ENCODE results near the gene BTN3A1. TPM values are rescaled to one million over a fixed set of nuclear protein-coding genes. Genes with fewer than 3 reads are reported as not detected.

The BTN3A1 gene
- total and polyA plus RNA-seq, 2 of the 8 experiments (the other 6 are each of a cell fraction or from before 2014, with no cell fraction given): 4.7 to 5.6 TPM

DNA sequence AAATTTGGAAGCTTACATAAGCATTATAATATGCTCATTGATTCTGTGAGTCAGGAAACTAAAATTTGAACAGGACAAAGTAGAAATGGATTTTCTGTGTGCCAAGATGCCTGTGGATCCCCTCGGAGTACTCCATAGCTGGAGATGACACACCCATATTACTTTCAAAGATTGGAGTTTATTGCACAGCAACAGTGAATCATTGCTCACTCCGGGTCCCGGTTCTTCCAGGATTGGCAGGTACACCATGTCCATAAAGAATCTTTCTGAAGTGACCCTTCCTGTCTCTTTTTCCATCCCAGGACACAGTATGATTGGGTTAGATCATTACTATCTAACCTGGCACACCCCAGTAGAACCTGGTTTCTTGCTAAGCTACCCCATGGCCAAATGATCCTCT lies 21.8 kb upstream of the BTN3A1 start:
- WGBS, 2 experiments (ENCODE audit: extremely low coverage in 1 of 2, insufficient coverage in 1 of 2, insufficient read length in 1 of 2, insufficient replicate concordance in 2 of 2, low coverage in 1 of 2, low lambda C conversion rate in 2 of 2, missing lambda C conversion rate in 1 of 2): 89% methylated on average over 3 of the region's 3 CpGs; no CpG with 5 or more reads in 1 of the 2 experiments

More for the DNA sequence above, 21.8 kb upstream of the BTN3A1 start:
- Histone ChIP-seq H3K36me3 (ENCODE audit: control insufficient read depth in 2 of 4, insufficient read depth in 4 of 4, low read length in 3 of 4) (no peaks in the 10 kb centered on the region; a peak in 1 of 8 replicates), H3K4me2 (ENCODE audit: insufficient read depth in 1 of 2, low read depth in 2 of 2, low read length in 2 of 2) (no peak overlapping the region), H3K14ac (ENCODE audit: insufficient read length) (no peak overlapping the region), H2BK5ac (ENCODE audit: low read depth, low read length) (no peak overlapping the region), H3K23me2 (ENCODE audit: low read depth, low read length) (no peaks in the 10 kb centered on the region; the same call in 1 of the 2 replicates), H3K79me1 (ENCODE audit: low read depth, low read length) (no peaks in the 10 kb centered on the region; the same call in 1 of the 2 replicates), H2BK20ac (ENCODE audit: low read length) (no peak overlapping the region), H3K9me3 (ENCODE audit: insufficient read depth in 2 of 2, low read depth in 1 of 2, low read length in 1 of 2) (no peaks in the 10 kb centered on the region), H4K8ac (ENCODE audit: extremely low read depth, insufficient read depth, low read length) (no peak overlapping the region), H3K4me3 (ENCODE audit: extremely low read depth in 1 of 4, insufficient read depth in 2 of 4, low read depth in 3 of 4, low read length in 4 of 4) (no peak overlapping the region), H3K18ac (ENCODE audit: extremely low read depth, low read length) (no peak overlapping the region), H2AFZ (ENCODE audit: low read length) (no peak overlapping the region), H2BK12ac (ENCODE audit: low read depth, low read length) (no peak overlapping the region), H4K5ac (ENCODE audit: insufficient read length, low read depth, low read length) (no peak overlapping the region), H2BK15ac (ENCODE audit: low read length) (no peak overlapping the region), H2BK120ac (replicated peaks; ENCODE audit: low read depth, low read length) (no peak overlapping the region), H4K91ac (replicated peaks; ENCODE audit: insufficient read length, low read length) (no peak overlapping the region), H3K79me2 (ENCODE audit: control insufficient read depth in 1 of 2, insufficient read depth in 2 of 2, low read length in 2 of 2) (no peaks in the 10 kb centered on the region), H4K20me1 (replicated peaks in 1 of 2; ENCODE audit: control insufficient read depth in 1 of 2, insufficient read depth in 2 of 2, low read length in 2 of 2) (no peaks in the 10 kb centered on the region), H3K27me3 (replicated peaks in 1 of 4; ENCODE audit: control insufficient read depth in 3 of 4, extremely low read depth in 1 of 4, insufficient read depth in 3 of 4, low read length in 3 of 4) (no peaks in the 10 kb centered on the region), H3K4me1 (replicated peaks in 1 of 4; ENCODE audit: control insufficient read depth in 3 of 4, insufficient read depth in 4 of 4, low read length in 3 of 4) (peaks cover 0 to 4% (median 2%) of the 10 kb centered on the region in 4 experiments; a peak in 5 of 7 replicates), H3K56ac (replicated peaks; ENCODE audit: insufficient read length, low read depth, low read length) (no peak overlapping the region), H3K23ac (ENCODE audit: insufficient read length) (no peak overlapping the region), H2AK5ac (ENCODE audit: low read depth, low read length) (no peak overlapping the region), H3K4ac (replicated peaks; ENCODE audit: insufficient read length, low read depth, low read length) (no peak overlapping the region), H3K9ac (replicated peaks in 1 of 4; ENCODE audit: extremely low read depth in 1 of 4, low read depth in 3 of 4, low read length in 3 of 4) (no peak overlapping the region), H3K27ac (ENCODE audit: low read depth, low read length) (no peak overlapping the region)
- POLR2A ChIA-PET (ENCODE audit: partially characterized antibody): interaction anchor here (0.7 to 1.1 kb wide), 5 partner anchors 11 to 95 kb away, joined by 3 to 4 read pairs (median 4); a partner anchor contains a TSS
- TF ChIP-seq ASH2L (IDR thresholded peaks at IDR 0.05; ENCODE audit: low read length) (no peak), FOSL1 (IDR thresholded peaks at IDR 0.05; ENCODE audit: insufficient read depth, low read depth, low read length) (no peak), MAFK (IDR thresholded peaks at IDR 0.05; ENCODE audit: low read depth, low read length) (no peak), KDM1A (IDR thresholded peaks at IDR 0.05; ENCODE audit: borderline replicate concordance, low read length) (no peak), BCL11A (IDR thresholded peaks at IDR 0.05; ENCODE audit: low read depth in 2 of 2, low read length in 2 of 2) (no peak), EGR1 (IDR thresholded peaks at IDR 0.05; ENCODE audit: borderline replicate concordance, low read depth, low read length) (no peak)
- TF ChIP-seq, protein P1, sequence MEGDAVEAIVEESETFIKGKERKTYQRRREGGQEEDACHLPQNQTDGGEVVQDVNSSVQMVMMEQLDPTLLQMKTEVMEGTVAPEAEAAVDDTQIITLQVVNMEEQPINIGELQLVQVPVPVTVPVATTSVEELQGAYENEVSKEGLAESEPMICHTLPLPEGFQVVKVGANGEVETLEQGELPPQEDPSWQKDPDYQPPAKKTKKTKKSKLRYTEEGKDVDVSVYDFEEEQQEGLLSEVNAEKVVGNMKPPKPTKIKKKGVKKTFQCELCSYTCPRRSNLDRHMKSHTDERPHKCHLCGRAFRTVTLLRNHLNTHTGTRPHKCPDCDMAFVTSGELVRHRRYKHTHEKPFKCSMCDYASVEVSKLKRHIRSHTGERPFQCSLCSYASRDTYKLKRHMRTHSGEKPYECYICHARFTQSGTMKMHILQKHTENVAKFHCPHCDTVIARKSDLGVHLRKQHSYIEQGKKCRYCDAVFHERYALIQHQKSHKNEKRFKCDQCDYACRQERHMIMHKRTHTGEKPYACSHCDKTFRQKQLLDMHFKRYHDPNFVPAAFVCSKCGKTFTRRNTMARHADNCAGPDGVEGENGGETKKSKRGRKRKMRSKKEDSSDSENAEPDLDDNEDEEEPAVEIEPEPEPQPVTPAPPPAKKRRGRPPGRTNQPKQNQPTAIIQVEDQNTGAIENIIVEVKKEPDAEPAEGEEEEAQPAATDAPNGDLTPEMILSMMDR (IDR thresholded peaks at IDR 0.05; ENCODE audit: control extremely low read depth in 1 of 3, insufficient read depth in 1 of 3, low read depth in 1 of 3, low read length in 3 of 3): no peak
- FAIRE-seq (no peak), DNase-seq (ENCODE audit: low read depth in 1 of 2, low spot score in 2 of 2) (no peak)
- CTCF ChIA-PET (ENCODE audit: partially characterized antibody): interaction anchor here (1.3 to 1.5 kb wide), 2 partner anchors 38 to 73 kb away, joined by 3 to 4 read pairs; no protein-coding TSS in a partner anchor

Data from H1 (cell line).